NOMO-1 (cell line): ENCODE data around the gene GNPTAB.
"Not testable (repeated sequence)": the region's sequence is repeated elsewhere in the genome, so short reads cannot be mapped to it uniquely, and the experiment has no call there.

Experiments used
- DNase-seq, 2 experiments: peaks; one replicate each; lab custom pipeline; 2025; ENCODE audit not compliant: unreplicated experiment in 2 of 2; lab: John Stamatoyannopoulos, UW

GNPTAB gene

DNA sequence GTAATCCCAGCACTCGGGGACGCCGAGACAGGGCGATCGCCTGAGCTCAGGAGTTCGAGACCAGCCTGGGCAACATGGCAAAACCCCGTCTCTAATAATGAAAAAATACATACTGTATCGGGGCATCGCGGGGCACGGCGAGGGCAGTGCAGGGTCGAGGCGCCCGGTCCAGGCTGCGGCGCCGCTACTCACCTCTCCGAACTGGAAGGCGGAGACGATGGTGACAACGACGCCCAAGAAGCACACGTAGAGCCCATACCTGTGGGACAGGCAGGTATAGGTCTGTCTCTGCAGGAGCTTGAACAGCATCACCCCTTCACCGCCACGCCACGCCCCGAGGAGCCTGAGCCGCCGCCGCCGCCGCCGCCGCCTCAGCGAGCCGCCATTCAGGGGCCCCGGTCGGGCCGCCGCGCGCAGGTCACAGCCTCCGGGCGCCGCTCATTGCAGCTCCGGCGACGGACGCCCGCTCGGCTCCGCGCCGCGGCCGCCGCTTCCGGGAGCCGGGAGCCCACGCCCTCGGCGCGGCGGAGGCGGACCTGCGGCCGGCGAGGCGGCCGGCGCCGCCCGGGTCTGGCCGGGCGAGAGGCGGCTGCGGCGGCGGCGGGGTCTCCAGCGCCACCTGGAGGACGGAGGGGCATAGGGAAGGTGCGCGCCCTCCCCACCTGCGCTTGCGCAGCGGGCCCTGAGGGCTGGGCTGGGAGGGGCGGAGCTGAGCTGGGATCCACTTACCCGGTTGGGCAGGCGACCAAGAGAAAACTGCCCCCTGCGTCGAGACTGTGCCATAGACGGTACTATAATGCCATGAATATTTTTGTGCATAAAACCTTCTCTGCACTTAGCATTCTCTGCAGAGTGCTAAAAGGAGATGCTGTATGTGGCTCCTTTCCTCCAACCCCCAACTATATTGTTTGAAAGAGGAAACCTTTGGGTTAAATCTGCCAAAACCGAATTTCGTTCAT is at the start of gene GNPTAB:
GNPTAB (minus strand) TSS at position 593 of the 959 bp plus-strand sequence; CDS start at position 309, 284 bp downstream.
- DNase-seq: peak; percentile 92 to 93

DNA sequence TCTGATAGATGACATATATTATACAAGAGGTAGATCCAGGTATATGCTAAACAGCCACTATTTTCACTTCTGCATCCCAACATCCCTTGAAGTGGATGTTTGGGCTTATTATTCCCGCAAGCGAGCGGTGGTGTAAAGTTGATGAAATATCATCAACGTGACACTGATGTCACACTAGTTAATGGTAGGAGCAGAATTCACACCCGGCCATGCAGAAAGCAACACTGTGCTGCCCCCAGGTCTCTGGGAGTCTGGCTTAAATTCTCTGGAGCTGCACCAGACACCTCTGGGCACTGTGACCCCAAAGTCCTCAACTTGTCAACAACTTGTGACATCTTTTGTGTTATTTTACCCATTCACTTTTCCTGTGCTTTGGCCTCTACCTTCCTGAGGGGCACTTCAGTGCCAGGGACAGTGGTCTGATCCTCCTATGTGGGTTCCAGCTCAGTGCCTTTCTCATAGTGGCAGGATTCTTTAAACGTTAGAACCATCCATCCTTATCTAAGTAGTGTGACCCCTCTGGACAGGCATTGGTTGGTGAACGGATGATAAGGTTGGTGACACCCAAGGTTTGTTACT is 47.6 kb upstream of the GNPTAB start:
- no peak for DNase-seq

DNA sequence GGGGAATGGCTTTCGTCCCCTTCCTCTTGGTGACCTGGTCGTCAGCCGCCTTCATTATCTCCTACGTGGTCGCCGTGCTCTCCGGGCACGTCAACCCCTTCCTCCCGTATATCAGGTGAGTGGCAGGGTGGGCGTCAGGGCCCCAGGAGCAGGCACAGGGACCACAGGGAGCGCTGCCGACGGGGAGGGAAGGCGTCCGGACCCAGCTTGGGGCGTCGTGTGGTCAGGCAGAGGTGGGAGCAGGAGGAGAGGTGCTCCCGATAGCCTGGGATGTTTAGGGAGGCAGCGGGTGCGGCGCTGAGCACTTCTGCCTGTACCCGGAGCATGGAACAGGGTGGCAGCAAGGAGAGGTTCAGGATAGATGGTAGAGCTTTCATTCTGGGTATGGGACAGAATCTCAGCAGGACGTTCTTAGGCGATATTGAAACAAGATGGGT is 47.1 kb upstream of the GNPTAB start:
- peak in 1 of 2 experiments; percentile 48 for DNase-seq

DNA sequence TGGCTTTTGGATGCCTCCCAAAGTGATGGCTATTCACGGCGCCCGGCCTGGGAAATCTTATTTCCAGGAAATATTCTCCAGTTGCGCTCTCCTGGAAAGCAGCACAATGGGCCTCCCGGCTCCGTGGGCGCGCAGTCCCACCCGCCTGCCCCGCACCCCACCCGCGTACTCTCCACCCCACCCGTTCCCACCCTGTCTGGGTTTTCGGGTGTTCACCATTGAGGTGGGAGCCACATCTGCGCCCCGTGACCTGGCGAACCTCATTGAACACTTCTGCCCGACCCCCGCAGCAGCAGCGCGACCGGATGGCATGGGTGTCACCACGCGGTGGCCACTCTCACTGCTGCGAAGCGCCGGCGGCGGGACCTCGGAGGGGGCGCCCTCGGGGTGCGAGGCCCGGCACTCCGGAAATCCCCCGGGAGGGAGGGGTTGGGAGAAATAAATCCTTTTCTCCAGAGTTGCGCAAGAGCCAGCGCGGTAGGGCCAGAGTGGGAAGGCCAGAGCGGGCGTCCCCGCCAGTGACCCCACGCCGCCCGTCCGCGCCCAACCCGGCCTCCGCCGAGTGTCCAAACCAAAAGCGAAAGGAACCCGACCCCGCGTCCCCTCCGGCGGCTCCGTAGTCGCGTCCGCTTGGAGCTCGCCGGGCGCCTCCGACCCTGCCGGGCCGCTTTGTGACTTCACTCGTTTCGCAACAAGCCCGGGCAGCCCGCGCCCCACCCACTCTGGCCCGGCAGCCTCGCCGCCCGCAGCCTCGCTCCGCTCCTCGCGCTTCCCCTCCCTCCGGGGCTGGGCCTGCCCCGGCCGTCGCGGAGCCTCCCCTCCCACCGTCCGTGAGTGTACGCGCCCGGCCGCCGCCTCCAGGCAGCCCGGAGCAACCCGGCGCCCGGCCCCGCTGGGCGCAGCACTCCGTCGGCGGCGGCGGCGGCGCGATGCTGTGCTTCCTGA is 46.4 kb upstream of the GNPTAB start, which contains the start of gene DRAM1:
DRAM1 (plus strand) TSS at position 720 of the 945 bp plus-strand sequence; CDS start at position 930, 210 bp downstream.
- DNase-seq: peak; percentile 96 to 98

DNA sequence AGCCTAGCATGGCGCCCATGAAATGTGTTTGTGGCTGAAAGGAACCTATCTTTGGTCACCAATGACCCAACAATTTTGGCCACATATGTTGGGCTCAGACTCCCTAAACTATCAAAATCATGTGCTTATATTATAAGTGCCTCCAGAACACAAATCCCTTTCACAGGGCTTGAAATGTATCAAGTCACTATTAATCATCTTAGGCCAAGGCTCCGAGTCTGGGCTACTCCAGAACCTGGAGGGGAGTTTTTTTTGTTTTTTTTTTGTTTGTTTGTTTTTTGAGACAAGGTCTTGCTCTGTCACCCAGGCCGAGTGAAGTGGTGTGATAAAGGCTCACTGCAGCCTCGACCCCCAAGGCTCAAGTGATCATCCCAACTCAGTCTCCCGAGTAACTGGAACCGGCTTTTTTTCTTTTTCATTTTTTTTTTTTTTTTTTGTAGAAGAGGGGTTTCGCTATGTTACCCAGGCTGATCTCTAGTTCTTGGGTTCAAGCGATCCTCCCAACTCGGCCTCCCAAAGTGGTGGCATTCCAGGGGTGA is 45.6 kb upstream of the GNPTAB start:
- DNase-seq: no peak

DNA sequence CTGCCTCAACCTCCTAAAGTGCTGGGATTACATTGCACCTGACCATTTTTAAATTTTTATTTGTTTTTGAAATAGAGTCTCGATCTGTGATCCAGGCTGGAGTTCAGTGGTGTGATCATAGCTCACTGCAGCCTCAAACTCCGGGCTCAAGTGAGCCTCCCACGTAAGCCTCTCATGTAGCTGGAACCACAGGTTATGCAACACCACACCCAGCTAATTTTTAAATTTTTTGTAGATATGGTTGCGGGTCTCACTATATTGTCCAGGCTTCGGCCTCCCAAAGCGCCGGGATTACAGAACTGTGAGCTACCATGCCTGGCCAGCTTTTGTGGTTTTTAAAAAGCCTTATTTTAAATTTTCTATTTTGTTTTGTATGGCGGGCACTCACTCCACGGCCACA is 44.4 kb upstream of the GNPTAB start:
- no peak for DNase-seq

DNA sequence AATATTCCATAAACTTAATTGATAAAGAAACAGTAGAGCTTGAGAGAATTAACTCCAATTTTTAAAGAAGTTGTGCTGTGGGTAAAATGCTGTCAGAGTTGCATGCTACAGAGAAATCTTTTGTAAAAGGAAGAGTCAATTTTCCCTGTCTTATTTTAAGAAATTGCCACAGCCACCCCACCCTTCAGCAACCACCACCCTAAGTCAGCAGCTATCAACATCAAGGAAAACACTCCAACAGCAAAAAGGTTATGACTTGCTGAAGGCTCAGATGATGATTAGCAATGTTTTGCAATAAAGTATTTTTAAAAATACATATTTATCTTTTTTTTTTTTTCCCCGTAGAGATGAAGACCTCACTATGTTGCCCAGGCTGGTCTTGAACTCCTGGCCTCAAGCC is 40.2 kb upstream of the GNPTAB start:
- no peak for DNase-seq

DNA sequence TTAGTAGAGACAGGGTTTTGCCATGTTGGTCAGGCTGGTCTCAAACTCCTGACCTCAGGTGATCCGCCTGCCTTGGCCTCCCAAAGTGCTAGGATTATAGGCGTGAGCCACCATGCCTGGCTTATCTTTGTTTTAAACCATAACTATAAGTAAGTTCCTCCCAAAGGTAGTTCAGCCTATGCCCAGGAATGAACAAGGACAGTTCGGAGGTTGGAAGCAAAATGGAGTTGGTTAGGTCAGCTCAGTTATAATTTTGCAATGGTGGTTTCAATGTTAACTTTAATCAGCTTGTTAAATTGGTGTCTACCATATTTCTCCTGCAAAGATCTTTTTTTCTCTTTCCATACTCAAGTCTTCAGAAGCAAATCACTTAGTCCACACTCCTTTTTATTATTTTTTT is 36.9 kb upstream of the GNPTAB start:
- DNase-seq: not testable (repeated sequence)

DNA sequence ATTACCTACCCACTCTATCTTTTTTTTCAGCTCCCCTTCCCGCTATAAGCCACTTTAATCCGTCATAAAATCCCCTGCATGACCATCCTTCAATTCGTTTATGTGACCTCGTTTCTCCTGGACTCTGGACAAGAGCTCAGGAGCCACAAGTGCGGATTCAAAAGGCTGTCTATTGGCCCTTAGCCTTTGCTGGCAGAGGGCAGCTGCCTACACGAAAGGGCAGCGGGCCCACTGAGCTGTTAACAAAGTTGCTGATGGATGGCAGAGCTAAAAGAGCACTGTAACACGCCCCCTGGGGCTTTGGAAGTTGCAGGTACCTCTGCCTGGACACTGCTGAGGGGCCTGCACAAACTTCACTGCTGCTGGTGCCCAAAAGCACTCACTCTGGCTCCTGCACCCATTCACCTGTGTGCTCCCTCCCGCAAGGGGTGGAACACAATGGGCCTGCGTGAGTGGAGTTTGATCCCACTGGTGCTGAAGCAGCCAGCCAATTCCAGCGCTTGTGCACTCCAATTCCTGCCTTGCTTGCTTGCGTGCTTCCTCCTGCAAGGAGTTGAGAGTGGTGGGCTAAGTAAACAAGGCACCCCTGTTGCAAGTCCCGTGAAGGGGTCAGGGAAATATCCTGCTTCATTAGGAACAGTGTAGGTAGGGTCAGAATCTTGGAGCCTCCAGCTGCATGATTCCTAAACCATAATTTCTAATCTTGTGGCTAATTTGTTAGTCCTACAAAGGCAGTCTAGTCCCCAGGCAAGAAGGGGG is 36.0 kb upstream of the GNPTAB start:
- DNase-seq: no peak

DNA sequence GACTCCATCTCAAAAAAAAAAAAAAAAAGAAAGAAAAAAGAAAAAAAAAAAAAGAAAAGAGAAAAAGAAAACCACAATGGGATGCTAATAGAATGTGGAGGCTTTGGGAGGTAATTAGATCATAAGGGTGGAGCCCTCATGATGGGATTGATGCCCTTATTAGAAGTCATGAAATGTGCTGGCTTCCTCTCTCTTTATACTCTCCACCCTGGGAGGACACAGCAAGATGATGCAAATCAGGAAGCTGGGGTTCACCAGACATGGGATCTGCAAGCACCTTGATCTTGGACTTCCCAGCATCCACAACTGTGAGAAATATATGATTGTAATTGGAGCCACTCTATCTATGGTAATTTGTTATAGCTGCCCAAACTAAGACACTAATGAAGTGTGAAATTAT is 33.2 kb upstream of the GNPTAB start:
- no peak for DNase-seq

DNA sequence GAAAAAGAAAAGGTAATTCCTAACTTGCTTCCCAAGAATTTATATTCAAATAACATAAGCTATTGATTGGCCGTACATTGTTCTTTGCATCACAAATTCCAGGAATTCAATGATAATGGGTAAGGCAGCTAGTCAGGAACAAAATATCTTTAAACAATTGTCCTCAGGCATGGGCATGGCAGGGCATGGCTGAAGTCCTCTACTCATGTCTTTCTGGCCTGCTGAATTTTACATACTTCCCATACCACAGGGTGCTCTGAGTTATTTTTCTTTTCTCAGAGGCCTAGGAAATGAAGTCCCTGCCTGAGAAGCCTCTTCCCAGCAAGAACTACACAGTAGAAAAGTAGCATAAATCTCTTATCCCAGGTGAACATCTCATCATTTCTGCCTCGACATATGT is 31.5 kb upstream of the GNPTAB start:
- no peak for DNase-seq

DNA sequence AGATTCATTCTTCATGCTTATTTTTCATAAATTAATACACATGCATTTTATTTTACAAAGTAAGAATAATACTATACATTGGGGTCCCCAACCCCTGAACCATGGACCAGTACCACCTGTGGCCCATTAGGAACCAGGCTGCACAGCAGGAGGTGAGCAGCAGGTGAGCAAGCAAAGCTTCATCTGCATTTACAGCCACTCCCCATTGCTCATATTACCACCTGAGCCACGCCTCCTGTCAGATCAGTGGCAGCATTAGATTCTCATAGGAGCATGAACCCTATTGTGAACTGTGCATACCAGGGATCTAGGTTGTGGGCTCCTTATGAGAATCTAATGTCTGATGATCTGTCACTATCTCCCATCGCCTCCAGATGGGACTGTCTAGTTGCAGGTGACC is 30.9 kb upstream of the GNPTAB start:
- not testable (repeated sequence) for DNase-seq

DNA sequence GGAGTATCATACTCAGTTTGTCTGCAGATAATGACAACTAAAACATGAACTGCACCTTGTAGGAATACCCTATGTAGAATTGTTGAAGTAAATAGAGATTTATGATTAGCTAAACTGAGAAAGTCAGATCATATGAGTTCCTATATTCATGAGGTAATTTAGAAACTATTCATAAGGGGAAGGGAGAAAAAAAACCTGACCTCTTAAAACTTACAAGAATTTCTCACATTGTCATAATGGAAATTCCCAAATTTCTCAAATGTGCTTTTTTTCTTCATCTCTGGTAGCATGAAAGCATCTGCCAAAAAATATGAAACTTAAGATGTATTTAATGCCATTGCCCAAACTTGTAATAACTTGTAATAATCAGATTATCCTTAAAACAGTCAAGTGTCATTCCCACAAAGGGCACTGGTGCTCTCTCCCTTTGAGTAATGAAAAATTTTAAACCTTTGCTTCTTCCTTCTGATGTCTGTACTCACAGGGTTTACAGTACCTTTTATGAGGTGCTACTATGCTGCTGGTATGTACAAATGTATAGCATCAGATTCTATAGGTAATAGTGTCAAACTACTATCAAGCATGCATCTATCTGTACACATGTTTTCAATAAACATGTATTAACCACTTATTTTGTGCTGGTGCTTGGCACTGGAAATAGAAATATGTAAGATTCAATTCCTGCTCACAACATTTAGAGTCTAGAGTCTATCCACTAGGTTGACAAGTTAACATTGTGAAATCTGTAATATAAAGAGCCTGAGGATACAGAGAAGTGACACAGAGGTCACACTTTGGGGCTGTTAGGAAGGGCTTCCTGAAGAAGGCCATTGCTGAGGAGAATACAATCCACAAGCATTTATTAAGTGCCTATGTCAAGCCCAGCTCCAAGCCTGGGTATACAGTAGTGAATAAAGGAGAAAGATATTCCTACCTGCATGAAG is 29.2 kb upstream of the GNPTAB start:
- peak in 1 of 2 experiments; percentile 28 for DNase-seq

DNA sequence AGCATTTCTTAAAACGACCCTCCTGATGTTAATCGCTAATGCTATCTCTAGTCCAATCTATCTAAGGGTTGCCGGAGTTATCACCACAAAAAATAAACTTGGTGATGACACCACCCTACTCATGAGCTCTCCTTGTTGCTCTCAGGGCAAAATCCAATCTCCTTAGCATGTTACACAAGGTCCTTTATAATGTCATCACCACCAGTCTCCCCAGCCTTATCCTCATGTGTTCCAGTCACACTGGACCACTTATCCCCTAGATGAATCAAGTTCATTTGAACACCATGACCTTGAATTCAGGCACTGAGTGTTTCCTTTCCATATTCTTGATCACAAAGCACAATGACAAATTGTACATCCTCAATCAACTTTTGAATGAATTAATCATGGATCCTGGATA is 27.6 kb upstream of the GNPTAB start:
- DNase-seq: no peak

DNA sequence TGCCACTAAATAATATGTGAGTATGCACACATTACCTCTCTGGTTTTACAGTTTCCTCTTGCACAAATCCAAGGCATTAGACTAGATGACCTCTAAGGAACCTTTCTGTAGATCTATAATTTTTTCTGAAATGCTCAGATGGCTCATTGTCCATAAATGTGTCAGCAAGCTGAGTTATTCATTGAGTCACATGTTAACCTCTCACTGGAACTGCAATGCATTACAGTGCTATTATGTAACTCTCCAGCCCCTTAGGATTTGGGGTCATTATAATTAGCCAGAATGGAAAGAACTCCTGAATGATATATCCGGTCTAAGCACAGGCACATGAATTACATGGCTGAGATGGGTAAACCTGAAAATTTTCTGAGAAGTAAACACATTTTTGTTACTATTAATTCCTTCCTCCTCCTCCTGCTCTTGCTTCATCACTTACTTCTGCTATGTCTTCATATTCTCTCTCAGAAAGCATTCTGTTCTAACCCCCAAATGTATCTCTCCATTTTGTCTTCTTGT is 26.3 kb upstream of the GNPTAB start:
- DNase-seq: peak; percentile 88 to 99

DNA sequence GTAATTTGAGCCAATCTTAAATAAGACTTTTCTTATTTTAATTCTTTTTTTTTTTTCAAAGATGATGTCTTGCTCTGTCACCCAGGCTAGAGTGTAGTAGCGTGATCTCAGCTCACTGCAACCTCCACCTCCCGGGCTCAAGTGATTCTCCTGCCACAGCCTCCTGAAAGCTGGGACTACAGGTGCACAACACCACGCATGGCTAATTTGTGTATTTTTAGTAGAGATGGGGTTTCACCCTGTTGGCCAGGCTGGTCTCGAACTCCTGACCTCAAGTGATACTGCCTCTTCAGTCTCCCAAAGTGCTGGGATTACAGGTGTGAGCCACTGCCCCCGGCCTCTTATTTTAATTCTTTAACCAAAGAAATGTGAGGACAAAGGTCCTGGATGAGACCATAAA is 25.9 kb upstream of the GNPTAB start:
- DNase-seq: not testable (repeated sequence)

DNA sequence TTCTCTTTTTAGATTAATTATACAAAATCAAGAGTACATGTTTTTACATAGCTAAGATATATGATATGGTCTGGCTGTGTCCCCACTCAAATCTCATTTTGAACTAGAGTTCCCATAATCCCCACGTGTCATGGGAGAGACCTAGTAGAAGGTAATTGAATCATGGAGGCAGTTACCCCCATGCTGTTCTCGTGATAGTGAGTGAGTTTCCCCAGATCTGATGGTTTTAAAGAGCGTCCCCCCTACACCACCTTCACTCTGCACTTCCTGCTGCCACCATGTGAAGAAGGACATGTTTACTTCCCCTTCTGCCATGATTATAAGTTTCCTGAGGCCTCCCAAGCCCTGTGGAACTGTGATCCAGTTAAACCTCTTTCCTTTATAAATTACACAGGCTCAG is 25.2 kb upstream of the GNPTAB start:
- DNase-seq: no peak

DNA sequence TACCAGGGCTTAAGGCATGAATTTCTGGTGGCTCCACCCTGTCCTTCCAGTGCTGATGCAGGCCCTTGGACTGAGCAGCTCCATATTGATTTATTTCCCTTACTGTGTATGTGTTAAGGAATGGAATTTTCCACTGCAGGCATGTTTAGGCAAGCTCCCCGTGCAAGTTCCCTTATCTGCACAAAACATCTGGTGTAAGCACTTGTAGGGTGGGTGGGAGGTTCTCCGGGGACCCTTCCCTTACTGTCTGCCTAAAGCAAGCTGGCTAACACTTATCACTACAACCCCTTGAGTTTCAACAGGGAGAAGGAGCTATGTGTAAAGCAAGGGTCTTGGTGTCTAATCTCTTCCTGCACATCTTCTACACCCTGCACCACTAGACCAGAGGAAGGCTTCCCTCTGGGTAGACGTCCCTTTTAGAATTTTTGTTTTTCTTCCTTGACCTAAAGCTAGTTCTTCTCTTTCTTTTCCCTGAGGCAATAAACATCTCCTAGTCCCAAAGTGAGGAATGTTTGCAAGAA is 24.7 kb upstream of the GNPTAB start:
- peak in 1 of 2 experiments; percentile 31 for DNase-seq
